Measurements from ENCODE around the gene PTCHD4.

DNA sequence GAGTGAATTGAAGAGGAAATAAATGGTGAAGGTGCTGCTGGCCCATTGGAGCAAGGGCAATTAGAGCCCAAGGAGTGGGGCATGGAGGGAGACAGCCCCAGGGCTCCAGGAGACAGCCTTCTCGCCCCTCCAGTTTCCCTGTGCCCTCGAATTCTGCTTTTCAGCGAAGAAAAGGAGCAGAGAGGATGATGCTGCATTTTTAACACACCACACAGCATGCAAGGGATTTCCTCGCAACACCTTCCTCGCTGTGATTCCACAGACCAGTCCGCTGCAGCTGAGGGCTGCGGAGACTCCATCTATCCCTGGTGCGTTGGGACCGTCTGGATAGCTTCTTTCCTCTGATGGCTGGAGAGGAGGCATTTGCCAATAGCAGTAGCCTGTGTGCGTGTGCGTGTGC, 41.7 kb downstream of the PTCHD4 start:
- TF ChIP-seq SP1 (IDR thresholded peaks at IDR 0.05), result no peak
- TF ChIP-seq, protein P1, sequence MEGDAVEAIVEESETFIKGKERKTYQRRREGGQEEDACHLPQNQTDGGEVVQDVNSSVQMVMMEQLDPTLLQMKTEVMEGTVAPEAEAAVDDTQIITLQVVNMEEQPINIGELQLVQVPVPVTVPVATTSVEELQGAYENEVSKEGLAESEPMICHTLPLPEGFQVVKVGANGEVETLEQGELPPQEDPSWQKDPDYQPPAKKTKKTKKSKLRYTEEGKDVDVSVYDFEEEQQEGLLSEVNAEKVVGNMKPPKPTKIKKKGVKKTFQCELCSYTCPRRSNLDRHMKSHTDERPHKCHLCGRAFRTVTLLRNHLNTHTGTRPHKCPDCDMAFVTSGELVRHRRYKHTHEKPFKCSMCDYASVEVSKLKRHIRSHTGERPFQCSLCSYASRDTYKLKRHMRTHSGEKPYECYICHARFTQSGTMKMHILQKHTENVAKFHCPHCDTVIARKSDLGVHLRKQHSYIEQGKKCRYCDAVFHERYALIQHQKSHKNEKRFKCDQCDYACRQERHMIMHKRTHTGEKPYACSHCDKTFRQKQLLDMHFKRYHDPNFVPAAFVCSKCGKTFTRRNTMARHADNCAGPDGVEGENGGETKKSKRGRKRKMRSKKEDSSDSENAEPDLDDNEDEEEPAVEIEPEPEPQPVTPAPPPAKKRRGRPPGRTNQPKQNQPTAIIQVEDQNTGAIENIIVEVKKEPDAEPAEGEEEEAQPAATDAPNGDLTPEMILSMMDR (IDR thresholded peaks at IDR 0.05; ENCODE audit: low read depth, low read length, missing input control), result no peak
- no peak for TF ChIP-seq YY1 (IDR thresholded peaks at IDR 0.05)
